AG04449 (cell line): Measurements from ENCODE around the gene HLA-DQB2.

Experiments used
- CTCF ChIA-PET: fragments of 350-600 bp; formaldehyde crosslinking; extraction: SDS; loops from one replicate; lab custom pipeline; 2021; ENCODE audit warnings: antibody characterized with exemption; lab: Yijun Ruan, JAX
- POLR2A ChIA-PET: fragments of 400-600, 350-600 bp; formaldehyde crosslinking; extraction: SDS; loops from one replicate; lab custom pipeline; 2020; ENCODE audit warnings: antibody characterized with exemption, inconsistent platforms; lab: Yijun Ruan, JAX
- DNase-seq: peaks from one replicate; pipeline ENCODE4 v3.0.0-alpha.2; 2010; ENCODE audit warnings: low read depth, low spot score
- H3K4me3 ChIP-seq: 2 replicates; pipeline ENCODE4 v1.5.1; 2011; ENCODE audit warnings: low read depth, mild to moderate bottlenecking, control low read depth, low read length
- TF ChIP-seq, protein P1 (sequence below): IDR thresholded peaks from one replicate; pipeline ENCODE4 v1.5.1; 2011; ENCODE audit warnings: mild to moderate bottlenecking, moderate library complexity, low read length, control low read depth, inconsistent platforms; ENCODE audit not compliant: insufficient read depth; ENCODE audit errors: missing control alignments

The HLA-DQB2 gene

DNA sequence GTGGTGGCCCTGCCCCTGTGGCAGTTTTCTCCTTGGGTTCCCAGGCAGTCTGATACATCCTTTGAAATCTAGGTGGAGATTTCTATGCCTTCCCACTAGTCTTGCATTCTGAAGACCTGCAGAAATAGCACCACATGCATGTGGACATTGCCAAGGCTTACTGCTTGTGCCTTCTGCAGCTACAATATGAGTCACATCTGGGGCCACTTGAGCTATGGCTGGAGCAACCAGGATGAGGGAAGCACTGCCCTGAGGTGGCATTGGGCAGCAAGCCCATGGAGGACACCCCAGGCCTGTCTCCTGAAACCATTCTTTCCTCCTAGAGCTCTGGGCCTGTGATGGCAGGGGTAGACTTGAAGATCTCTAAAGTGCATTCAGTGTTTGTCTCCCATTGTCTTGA lies 15.7 kb upstream of the HLA-DQB2 start:
- TF ChIP-seq, protein P1, sequence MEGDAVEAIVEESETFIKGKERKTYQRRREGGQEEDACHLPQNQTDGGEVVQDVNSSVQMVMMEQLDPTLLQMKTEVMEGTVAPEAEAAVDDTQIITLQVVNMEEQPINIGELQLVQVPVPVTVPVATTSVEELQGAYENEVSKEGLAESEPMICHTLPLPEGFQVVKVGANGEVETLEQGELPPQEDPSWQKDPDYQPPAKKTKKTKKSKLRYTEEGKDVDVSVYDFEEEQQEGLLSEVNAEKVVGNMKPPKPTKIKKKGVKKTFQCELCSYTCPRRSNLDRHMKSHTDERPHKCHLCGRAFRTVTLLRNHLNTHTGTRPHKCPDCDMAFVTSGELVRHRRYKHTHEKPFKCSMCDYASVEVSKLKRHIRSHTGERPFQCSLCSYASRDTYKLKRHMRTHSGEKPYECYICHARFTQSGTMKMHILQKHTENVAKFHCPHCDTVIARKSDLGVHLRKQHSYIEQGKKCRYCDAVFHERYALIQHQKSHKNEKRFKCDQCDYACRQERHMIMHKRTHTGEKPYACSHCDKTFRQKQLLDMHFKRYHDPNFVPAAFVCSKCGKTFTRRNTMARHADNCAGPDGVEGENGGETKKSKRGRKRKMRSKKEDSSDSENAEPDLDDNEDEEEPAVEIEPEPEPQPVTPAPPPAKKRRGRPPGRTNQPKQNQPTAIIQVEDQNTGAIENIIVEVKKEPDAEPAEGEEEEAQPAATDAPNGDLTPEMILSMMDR, result no peak
- H3K4me3 ChIP-seq, result no peak overlapping the region
- ChIA-PET CTCF (interaction anchor here (1.2 kb wide), 1 partner anchor 366 kb away, joined by 3 read pairs; no protein-coding TSS in a partner anchor), POLR2A (no interaction called here)
- no peak for DNase-seq

DNA sequence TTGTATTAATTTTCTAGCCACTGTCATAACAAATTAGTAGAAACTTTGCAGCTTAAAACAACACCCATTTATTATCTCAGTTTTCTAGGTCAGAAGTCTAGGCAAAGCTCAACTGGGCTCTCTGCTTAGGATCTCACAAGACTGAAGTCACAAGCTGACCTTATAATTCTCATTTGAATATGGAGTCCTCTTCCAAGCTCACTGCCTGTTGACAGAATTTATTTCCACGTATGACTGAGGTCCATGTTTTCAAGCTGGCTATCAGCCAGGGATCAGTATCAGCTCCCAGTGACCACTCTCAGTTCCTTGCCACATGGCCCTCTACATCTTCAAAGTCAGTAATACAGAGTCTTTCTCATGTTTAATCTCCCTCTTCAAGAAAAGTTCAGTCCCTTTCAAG lies 11.7 kb upstream of the HLA-DQB2 start:
- ChIA-PET POLR2A (no interaction called here), CTCF (interaction anchor here (1.8 kb wide), 1 partner anchor 361 kb away, joined by 6 read pairs; no protein-coding TSS in a partner anchor)
- no peak overlapping the region for H3K4me3 ChIP-seq
- TF ChIP-seq, protein P1, result no peak
- DNase-seq, result no peak

DNA sequence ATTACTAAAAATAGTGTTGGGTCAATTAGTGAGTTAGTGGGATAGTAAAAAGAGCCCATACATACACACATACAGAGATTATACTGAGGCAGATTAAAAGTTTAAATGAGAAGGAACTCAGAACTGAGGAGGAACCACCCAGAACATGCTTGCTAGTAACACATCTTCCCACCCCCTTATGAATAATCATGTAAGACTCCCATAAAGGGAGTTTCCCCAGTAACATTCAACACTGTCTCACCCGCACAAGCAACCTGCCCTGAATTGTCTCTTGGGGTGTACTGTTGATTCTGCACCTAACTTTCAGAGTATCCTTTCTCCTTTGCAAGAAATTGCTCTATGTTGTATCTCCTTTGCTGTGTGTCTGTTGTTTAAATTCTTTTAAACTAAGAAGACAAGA lies 11.1 kb upstream of the HLA-DQB2 start:
- no peak for DNase-seq
- ChIA-PET CTCF (interaction anchor here (1.3 to 1.8 kb wide), 2 partner anchors 94 to 360 kb away, joined by 4 to 6 read pairs; no protein-coding TSS in a partner anchor), POLR2A (no interaction called here)
- H3K4me3 ChIP-seq, result no peak overlapping the region
- TF ChIP-seq, protein P1, result no peak

DNA sequence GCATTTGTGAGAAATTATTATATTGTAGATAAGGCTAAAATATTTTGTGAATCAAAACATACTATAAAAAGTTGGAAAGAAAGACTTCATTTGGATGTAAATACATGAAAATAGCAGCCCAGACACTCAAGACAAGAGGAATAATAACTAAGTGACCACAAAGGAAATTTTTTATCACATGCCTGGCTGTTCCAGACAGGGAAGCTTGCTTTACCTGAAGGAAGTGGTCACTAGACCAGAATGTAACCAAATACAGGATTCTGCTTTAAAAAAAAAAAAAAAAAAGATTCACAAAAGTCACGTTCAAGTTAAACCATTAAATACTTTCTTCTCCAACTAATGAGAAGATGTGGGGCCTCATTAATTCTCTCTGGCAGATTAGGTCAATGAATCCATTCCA lies 9.3 kb upstream of the HLA-DQB2 start:
- POLR2A ChIA-PET, result no interaction called here
- CTCF ChIA-PET, result no interaction called here
- DNase-seq, result no peak
- TF ChIP-seq, protein P1, result no peak
- no peak overlapping the region for H3K4me3 ChIP-seq

DNA sequence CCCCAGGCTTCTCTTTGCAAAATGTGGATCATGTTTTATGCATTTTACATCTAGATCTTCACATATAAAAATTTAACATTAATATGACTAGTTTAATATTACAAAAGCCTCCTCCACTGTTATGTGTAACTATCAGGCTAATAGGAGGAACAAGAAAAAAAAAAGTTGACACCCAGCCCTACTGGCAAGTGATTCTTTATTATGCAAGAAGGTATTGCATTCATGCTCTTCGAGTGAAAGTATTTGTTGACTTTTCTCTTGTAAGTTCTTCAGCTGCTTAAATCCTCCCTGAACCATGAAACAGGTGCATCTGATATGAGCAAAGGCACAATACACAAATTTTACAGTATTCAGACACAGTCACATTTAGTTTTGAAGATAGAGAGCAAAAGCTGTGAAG lies 716 bp upstream of the HLA-DQB2 start:
- ChIA-PET POLR2A (no interaction called here), CTCF (no interaction called here)
- DNase-seq, result no peak
- TF ChIP-seq, protein P1, result no peak
- no peak overlapping the region for H3K4me3 ChIP-seq

DNA sequence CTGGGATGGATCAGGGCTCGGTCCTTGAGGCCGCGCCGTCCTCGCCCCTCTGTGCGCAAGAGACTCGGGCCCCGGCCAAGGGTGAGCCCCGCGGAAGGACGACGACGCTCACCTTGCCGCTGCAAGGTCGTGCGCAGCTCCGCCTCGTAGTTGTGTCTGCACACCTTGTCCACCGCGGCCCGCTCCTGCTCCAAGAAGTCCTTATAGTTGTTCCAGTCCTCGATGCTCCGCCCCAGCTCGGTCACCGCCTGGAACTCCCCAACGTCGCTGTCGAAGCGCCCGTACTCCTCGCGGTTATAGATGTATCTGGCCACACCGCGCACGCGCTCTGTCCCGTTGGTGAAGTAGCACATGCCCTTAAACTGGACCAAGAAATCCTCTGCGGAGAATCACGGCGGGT lies 1.8 kb downstream of the HLA-DQB2 start:
- ChIA-PET CTCF (interaction anchor here (1.3 kb wide), 1 partner anchor 347 kb away, joined by 3 read pairs; no protein-coding TSS in a partner anchor), POLR2A (no interaction called here)
- TF ChIP-seq, protein P1, result no peak
- no peak for DNase-seq
- H3K4me3 ChIP-seq, result no peak overlapping the region
